GM19025 (cell line): ENCODE data around the gene CDK6.
A peak's percentile ranks its signal among the peaks of the same experiment; 100 is the strongest.

Experiments used
- ATAC-seq: cut with Tn5 transposase; IDR thresholded peaks from one replicate; pipeline ENCODE4 v1.9.1; 2021; ENCODE audit warnings: mild to moderate bottlenecking, low read depth, moderate library complexity; ENCODE audit not compliant: unreplicated experiment

Gene CDK6

DNA sequence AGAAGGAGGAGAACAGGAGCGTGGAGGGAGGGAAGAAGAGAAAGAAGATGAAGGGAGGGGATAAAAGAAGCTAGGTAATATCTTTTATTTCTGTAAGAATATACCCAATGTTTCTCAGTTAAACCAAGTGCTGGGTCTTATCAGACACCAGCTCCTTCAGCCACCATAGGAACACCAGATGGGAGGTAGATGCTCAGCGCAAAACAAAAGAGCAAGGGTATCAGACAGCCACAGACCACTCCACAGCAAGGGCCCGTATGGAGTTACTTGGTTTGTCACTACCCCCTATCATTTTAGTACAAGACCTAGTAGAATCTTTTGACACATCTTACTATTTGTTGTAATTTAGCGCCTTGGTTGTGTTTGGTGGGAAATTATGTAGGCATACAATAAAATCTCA, 180.3 kb downstream of the CDK6 start:
- no peak for ATAC-seq

DNA sequence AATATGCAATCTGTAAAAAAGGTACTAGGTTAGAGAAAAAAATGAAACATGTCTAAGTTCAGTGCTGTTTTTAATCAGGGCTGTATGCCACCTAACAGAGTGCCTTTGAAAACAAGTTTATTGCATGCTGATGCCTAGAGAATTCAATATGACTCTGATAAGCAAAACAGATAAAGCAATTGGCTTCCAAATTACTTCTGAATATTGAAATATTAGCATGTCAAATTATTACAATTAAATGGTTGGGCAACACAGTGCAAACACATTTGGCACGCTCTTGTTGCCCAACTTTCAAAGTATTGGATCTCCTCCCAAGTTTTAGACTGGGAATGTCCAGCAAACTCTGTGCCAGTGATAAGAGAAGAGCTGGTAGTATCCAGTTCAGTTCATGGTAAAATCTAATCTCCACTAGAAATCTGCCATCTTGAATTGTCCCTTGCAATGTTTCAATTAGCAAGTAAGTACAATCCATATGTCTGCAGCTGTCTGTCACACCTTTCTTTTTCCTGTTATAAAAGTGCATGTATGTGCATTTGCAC, 181.0 kb downstream of the CDK6 start:
- ATAC-seq = no peak

DNA sequence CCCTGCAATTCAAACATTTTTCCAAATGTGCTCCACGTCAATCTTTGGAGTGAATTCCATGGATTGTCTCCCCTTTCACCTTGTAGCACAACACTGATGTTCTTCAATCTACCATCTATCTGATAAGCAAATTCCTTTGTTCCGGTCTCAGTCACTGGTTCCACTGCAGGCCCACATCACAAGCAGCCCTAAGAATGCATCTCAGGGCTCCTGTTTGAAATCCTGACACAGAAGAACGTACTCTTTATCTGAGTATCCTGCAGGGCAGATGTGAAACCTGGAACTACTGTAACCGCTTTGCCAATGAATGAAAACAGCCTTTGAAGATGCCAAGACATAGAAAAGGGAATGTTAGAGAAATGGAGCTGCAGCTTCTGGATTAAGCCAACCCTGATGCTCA, 183.2 kb downstream of the CDK6 start:
- ATAC-seq = no peak

DNA sequence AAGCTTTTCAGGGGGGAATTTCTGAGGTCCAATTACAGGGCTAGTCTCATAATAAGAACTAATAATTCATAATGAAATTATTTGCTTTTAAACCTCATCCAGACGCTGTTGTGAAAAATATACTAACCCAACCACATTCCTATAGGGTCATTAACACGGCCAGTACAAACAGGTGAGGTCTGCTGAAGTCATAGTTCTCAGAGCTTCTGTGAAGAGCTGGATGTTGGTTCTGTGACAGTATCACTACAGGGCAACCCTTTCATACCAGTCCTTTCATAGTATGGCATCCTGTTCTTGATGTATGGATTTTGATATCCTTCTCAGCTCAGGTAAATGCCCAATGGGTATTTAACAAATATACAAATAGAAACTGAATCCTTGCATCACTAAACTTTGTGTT, 183.8 kb downstream of the CDK6 start:
- ATAC-seq = no peak

DNA sequence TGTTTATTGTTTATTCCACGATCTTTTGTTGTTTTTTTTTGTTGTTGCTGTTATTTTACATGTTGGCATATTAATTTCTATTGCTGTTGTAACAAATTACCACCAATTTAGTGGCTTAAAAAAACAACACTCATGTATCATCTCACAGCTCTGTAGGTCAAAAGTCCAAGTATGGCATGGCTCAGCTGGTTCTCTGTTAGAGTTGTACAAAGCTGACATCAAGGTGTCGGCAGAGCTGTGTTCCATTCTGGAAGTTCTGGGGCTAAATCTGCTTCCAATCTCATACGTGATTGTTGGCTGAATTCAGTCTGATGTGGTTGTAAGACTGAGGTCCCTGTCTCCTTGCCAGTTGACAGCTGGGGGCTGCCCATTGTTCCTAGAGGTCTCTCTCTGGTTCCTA, 186.0 kb downstream of the CDK6 start:
- ATAC-seq = no peak

DNA sequence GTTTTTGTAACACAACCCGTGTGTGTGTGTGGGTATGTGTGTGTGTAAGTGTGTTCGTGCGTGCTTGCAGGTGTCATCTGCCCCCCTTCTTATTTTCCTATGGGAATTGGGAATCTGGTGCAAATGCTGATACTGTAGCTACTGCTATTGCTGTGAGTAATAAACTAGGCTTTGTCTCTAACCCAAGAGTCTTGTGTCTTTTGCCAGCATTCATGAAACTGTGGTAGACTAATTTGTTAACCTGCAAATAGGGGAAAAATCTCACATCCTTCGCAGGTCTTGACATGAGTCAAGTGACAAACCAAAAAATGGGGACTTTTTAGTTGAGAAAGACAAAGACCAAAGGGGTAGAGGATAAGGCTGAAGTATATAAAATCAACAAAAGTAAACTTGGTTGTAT, 188.3 kb downstream of the CDK6 start:
- ATAC-seq = peak; percentile 65

DNA sequence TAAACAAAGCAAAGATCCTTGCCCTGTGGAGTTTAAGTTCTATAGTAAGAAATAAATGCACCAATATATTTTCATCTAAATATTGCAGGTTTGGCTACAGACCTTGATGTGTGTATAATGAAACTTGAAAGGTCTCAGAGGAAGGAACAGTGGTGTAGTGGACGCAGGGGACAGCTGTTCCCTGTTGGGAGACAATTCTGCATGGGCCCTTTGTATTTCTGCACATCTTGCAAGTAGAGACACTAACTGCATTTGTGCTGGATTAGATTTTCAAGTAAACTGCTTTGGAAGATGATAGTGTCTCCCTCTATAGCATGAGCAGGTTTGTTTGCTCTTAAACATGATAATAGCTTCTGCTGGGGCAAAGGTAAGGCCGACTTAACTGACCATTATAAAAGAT, 188.7 kb downstream of the CDK6 start:
- ATAC-seq = no peak

DNA sequence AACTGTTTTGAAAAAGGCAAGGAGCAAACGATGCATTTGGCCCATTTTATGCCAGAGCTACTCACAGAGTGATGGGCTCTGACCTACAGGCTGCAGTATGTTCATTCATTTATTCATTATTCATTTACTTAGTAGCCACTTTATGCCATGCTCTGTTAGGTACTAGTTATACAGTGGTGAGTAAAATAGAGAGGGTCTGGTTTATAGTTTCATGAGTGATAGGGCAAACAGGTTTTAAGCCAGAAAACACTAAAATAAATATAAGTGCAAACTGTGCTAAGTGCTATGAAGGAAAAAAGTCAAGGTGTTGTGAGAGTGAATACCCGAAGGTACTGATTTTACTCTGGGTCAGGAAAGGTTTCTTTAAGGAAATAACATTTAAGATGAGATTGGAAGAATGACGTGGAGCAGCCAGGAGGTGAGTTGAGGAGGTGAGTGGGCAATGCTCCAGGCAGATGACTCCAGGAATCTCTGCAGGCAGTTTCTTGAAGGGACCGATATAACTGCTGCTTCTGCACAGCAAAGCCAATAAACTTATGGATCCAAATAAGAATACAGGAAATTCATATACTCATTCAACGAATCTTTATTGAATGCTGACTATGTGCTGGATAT, 189.3 kb downstream of the CDK6 start:
- ATAC-seq = peak; percentile 29

DNA sequence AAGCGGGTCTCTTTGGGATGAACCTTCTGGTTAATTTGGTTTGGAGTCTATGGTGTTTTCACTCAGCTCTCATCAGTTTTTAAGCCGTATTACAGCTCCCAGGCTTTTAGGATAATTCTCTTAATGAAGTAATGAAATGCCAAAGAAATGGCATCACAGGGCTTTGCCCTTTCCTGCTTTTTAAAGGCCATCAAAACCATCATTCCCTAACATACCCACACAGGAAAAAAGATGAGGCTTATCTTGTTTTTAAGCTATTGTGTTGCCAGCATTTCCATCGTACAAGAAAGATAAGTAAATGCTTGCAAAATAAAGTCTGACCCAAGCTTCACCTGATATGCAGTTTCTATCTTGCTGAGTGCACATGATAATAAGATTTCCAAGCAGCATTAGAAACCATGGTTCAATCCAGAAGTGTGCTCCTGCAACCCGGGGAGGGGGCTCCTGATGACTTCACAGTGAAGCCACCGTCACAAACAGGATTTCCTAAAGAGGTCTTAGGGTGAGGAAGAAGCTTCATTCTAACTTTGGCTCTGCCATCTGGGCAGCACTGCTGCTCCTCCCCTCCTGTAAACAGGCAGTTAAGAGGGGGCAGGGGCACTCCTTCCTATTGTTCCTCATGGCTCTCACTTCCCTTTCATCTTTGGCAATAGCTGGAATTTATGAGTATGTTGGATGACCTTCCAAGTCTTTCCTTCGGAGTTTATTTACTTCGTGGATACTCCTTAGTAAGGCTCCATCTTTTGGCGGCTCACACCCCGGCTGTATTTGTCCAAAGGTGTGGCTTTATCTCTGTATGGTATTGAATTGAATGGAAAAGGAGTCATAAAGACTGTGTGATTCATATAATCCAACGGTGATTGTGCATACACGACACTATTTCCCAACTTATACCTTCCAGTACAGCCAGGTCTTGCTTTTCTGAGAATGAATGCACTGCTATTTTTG, 191.0 kb downstream of the CDK6 start:
- no peak for ATAC-seq

DNA sequence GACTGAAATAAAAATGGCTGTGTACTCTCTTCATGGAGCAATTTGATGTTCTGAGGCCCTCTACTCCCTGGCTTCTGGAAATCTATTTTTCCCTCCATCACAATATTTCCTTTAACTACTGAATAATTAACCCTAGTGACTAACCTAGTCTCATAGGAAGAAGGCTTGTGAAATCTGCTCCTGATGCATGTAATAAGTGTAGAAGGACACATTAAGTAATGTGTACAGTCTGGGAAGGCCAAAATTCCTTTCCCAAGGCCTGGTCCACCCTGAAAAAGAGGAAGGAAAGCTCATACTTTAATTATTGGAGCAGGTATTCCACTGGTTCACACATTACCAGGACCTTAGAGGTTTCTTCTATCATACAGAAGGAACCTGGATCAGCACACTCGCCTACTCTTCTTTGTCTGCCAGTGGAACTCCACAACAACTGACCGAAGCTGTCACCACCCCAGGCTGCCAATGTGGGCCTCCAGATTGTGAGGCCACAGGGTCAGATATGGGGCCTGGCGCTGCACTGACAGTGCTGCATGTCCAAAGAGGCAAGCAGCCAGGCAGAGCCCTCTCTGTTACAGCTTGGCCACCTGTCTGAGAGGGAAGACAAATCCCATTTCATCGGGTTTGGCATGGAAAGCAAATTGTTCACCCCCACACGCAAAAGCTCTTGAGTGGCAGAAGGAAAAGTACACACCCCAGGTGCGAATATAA, 191.8 kb downstream of the CDK6 start:
- ATAC-seq = no peak

DNA sequence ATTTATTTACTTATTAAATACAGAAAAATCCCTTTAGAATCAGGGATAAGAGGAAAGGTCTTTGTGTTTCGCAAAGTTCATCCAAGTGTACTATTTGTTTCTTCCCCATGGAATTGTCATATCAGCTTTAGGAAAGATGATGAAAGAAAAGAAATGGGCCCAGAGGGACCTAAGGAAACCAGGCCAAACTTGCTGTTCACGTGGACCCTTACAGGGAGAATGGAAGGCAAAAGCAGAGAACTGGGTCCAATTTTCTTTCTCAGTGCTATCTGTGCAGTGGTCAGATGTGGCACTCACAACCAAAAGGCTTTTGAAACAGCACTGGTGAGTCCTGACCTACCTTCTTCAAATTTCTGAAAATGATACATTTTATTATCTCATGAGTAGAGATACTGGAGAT, 192.6 kb downstream of the CDK6 start:
- ATAC-seq = no peak

DNA sequence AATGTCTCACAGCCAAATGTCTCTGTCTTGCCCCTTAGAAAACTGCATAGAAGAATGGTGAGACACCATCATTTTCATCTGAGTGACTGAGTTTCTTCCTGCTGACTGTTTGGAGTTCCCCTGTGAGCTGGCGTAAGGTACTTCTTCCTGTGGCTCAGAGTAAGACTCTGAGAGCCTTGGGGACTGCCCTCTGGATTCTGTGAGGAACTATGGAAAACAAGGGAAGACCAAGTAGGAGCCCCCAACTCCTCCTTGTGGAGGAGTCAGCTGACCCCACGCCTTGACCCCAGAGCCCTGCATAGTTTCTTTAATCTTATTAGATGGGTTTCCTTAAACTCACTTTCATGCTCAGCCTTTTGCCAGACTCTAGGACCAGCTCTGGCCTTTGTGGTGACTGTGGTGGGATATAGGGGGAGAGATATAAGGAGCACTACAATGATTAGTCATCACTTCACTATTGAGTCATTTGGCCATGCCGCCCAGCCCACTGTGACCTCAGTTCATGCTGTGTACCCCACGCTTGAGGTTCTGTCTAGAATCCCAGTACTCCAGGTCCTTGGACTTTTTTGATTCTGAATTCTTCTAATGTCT, 194.4 kb downstream of the CDK6 start:
- peak; percentile 78 for ATAC-seq

DNA sequence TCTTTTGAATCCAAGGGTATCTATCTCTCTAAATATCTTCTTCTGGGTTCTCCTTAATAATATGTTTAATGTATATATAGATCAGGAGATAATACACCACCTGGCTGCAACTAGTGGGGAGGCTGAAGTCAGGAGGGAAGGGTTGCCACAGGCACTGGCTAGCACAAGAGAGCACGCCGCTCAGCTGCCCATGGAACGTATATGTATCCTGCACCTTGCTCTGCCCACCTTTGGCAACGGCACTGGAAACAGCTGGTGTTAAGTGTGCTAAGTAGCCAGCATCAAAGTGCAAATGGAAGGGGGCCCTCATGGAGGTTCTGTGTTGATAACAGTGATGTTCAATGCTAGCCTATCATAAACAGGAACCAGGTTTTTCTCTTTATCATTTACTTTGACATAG, 196.4 kb downstream of the CDK6 start:
- no peak for ATAC-seq

DNA sequence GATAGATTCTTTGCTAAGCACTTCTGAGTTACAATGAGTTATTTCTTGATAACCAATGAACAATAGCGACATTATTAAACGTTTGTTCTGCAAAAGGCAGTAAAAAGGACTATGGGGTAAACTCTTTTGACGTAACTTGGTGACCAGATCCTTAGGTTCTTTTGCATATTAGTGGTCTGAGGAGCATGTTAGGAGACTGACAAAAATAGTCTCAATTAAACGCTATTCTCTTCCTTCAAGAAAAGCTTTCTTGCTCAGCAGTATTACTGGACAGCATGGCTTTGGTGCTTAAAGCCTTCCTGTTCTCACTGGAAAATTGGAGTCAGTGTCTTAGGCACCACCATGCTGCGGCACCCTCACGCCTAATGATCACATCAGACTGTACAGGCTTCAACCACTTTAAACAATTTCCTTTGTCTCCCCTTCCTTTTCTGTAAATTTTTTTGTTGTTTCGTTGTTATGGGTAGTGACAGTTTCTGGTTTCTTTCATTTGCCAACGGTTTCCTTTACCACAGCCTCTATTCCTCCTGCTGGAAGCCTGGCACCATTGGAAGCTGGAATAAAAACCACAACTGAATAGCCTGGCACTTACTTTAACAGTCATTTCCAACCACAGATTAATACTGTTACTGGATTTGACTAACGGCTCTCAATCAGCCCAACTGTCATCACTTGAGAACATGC, 197.0 kb downstream of the CDK6 start:
- ATAC-seq = no peak

DNA sequence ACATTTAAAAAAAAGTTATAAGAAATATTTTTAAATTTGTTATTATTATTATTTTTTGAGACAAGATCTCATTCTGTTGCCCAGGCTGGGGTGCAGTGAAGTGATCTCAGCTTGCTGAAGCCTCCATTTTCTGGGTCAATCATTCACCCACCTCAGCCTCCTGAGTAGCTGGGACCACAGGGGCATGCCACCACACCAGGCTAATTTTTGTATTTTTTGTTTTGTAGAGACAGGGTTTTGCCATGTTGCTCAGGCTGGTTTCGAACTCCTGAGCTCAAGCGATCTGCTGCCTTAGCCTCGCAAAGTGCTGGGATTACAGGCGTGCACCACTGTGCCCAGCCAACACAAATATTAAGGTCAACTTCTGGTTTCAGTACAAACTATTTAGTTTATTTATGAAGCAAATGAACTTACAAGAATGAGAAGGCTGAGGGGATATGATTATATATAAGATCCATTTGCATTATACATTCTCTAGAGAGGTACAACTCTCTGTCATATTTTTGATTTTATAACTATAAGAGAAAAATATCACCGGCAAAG, 200.3 kb downstream of the CDK6 start:
- ATAC-seq = no peak

DNA sequence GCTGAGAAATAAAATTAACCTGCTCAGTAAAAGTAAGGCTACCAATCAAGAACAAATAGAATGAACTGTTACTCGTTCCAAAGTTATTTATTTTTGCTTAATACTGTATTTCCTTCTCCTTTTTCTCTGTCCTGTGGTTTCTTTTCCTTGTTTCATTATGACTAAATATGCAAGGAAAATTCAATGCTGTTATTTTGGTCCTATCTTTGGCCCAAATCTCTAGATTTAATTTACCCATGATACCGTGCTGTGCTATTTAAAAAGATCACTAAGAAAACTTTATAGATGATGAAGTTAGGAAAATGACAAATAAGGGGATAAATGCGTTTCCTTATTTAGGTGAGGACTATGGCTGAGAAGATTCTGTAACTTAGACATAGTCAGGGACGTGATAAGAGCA, 200.8 kb downstream of the CDK6 start:
- ATAC-seq = no peak

DNA sequence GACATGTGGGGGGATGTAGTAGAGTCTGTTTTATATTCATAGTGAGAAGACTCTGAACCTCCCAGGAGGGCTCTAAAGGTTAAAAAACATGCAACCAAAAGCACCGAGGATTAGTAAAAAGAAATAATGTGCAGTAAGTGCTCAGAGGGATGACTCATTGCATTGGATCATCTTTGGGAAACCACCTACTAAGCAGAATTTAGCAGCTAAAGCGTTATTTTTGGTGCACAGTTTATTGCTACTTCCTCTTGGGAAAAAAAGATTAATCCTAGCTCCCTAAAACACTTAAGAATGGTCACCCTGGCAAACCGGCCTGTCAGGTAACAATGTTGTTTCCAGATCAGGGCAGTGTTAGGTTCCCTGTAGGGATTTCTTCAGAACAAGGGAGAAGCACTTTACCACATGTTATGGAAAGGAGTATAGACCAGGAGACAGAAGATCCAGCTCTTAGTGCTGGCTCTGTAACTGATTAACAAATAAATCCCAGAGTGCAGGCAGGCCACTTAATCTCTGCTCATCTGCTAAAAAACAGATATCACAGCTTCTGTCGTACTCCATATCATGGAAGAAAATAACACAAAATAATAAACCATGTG, 201.4 kb downstream of the CDK6 start:
- ATAC-seq = peak; percentile 37

DNA sequence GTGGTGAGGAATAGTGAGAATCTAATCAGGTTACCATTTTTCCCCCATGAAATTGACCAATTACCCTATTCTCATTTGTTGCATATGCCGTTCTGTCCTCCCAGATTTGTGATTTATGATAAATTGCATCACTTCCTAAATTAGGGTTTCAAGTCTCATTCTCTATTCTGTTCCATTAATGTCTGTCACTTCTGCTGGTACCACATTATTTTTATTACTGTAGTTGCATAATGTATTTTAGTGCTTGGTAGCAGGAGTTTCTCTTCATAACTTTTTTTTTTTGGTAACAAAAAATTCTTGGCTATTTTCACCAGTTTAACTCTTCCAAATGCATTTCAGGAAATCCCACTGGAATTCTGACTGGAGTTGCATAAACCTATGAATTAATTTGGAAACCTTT, 202.2 kb downstream of the CDK6 start:
- no peak for ATAC-seq

DNA sequence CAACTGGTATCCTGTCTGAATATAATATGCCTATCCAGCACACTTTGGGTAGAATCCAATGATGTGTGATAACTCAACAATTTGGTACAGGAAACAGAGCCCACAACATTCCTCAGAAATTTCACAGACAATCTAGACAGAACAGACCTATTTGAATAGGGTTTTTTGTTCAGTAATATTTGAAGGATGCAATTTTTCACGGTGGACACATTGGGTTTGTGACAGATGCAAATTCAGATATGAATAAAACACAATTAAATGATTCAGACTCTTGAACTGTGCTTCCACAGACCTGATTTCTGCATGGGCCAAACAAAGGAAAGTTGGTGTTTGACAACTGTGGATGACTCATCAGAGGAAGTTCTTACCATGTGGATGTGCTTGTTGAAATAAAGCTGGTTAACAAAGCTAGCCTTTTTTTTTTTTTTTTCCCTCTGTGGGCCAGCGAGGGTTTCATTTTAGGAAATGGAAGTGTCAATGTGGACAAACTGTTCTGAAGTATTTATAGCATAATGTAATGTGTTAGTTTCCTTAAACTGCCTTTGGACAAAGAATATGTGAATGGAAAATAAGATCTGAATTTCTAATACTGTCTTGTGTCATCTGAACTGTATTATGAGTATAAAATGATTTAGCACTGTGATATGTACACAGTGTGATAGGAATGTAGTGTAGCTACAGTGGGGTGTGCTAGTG, 203.0 kb downstream of the CDK6 start:
- no peak for ATAC-seq
